ENCODE data around the gene ERC1. TPM values are rescaled to one million over a fixed set of nuclear protein-coding genes. Genes with fewer than 3 reads are reported as not detected.

The ERC1 gene
- total RNA-seq, 4 donors from 2014 or later = 58.0 to 83.2 (median 73.5) TPM

GRCh38 chr12:1347294-1347693, 356.3 kb downstream of the ERC1 start:
- Histone ChIP-seq H3K4me1 (peaks cover 0 to 4% (median 0%) of the 10 kb centered on the region in 4 donors), H3K4me3 (no peak overlapping the region), H3K27me3 (no peaks in the 10 kb centered on the region), H3K36me3 (no peaks in the 10 kb centered on the region), H3K27ac (no peak overlapping the region), H3K9me3 (no peaks in the 10 kb centered on the region)
- no peak for DNase-seq (ENCODE audit: low spot score in 2 of 2)
- TF ChIP-seq EP300 (IDR thresholded peaks at IDR 0.05) (no peak), CTCF (IDR thresholded peaks at IDR 0.05) (no peak), POLR2A (IDR thresholded peaks at IDR 0.05) (no peak)

- 91 to 92% methylated on average over 6 of the region's 6 CpGs for WGBS, 2 donors
- H3K27ac ChIP-seq = no peak overlapping the region
These were observed 357.6 kb downstream of the ERC1 start for GRCh38 chr12:1348606-1349005.

GRCh38 chr12:1350055-1350933, 359.3 kb downstream of the ERC1 start:
- Histone ChIP-seq H3K4me3 (no peak overlapping the region), H3K4me1 (peaks cover 0 to 4% (median 0%) of the 10 kb centered on the region in 4 donors), H3K27ac (no peak overlapping the region), H3K9me3 (no peaks in the 10 kb centered on the region), H3K36me3 (no peaks in the 10 kb centered on the region), H3K27me3 (no peaks in the 10 kb centered on the region)
- TF ChIP-seq POLR2A (IDR thresholded peaks at IDR 0.05) (no peak), EP300 (IDR thresholded peaks at IDR 0.05) (no peak), CTCF (IDR thresholded peaks at IDR 0.05) (no peak)
- no peak for DNase-seq (ENCODE audit: low spot score in 2 of 2)
- WGBS, 2 donors = 77% methylated on average over 6 of the region's 6 CpGs

More at GRCh38 chr12:1348606-1349005, 357.6 kb downstream of the ERC1 start:
- Histone ChIP-seq H3K36me3 (no peaks in the 10 kb centered on the region), H3K9me3 (no peaks in the 10 kb centered on the region), H3K27me3 (no peaks in the 10 kb centered on the region), H3K4me3 (no peak overlapping the region), H3K4me1 (peaks cover 0 to 4% (median 0%) of the 10 kb centered on the region in 4 donors)
- TF ChIP-seq CTCF (IDR thresholded peaks at IDR 0.05) (no peak), EP300 (IDR thresholded peaks at IDR 0.05) (no peak), POLR2A (IDR thresholded peaks at IDR 0.05) (no peak)
- DNase-seq (ENCODE audit: low spot score in 2 of 2) = no peak

GRCh38 chr12:1350934-1351240, 359.9 kb downstream of the ERC1 start:
- 72 to 79% methylated on average over 1 of the region's 1 CpG for WGBS, 2 donors

More at GRCh38 chr12:1350934-1351240, 359.9 kb downstream of the ERC1 start:
- no peaks in the 10 kb centered on the region for H3K9me3 ChIP-seq
- no peak for DNase-seq (ENCODE audit: low spot score in 2 of 2)
- H3K4me3 ChIP-seq = no peak overlapping the region
- H3K36me3 ChIP-seq = no peaks in the 10 kb centered on the region
- no peak for TF ChIP-seq POLR2A (IDR thresholded peaks at IDR 0.05)
- no peak for TF ChIP-seq CTCF (IDR thresholded peaks at IDR 0.05)
- no peak for TF ChIP-seq EP300 (IDR thresholded peaks at IDR 0.05)
- no peak overlapping the region for H3K27ac ChIP-seq
- H3K4me1 ChIP-seq = peaks cover 0 to 4% (median 0%) of the 10 kb centered on the region in 4 donors
- no peaks in the 10 kb centered on the region for H3K27me3 ChIP-seq

All from tibial nerve (tissue), 4 donors.